Kidney epithelial cell (primary cell): ENCODE measurements around the gene HES5. TPM values are rescaled to one million over a fixed set of nuclear protein-coding genes. Genes with fewer than 3 reads are reported as not detected.

Experiments
- DNase-seq: peaks from one replicate; pipeline ENCODE4 v3.0.0-alpha.2; 2010; ENCODE audit warnings: low read depth
- H3K27me3 ChIP-seq: 2 replicates; pipeline ENCODE4 v1.6.0; 2011; ENCODE audit warnings: low read length; ENCODE audit not compliant: control insufficient read depth, insufficient read depth
- H3K36me3 ChIP-seq: 2 replicates; pipeline ENCODE4 v1.5.1; 2011; ENCODE audit warnings: low read length; ENCODE audit not compliant: control insufficient read depth, insufficient read depth
- H3K4me3 ChIP-seq: 2 replicates; pipeline ENCODE4 v1.5.1; 2011; ENCODE audit warnings: low read depth, mild to moderate bottlenecking, control low read depth, low read length
- CTCF ChIP-seq: IDR thresholded peaks from 2 replicates; pipeline ENCODE4 v1.5.1; 2011; ENCODE audit warnings: mild to moderate bottlenecking, moderate library complexity, low read length, control low read depth, inconsistent platforms; ENCODE audit not compliant: insufficient read depth, poor library complexity, severe bottlenecking
- total RNA-seq: library from RNA; depleted of rRNA; stranded (reverse); fragments of >200 nt; gene quantifications from 2 replicates; pipeline ENCODE4 v1.2.3, GENCODE V29; 2015

Gene HES5
- total RNA-seq, 1 donor from 2014 or later = 0.71 TPM

GRCh38 chr1:2534315-2534686, 4.2 kb upstream of the HES5 start:
- peaks cover 23% of the 10 kb centered on the region for H3K27me3 ChIP-seq
- TF ChIP-seq CTCF = no peak
- no peak overlapping the region for H3K4me3 ChIP-seq
- DNase-seq = no peak
- H3K36me3 ChIP-seq = no peaks in the 10 kb centered on the region

- Histone ChIP-seq H3K36me3 (no peaks in the 10 kb centered on the region), H3K27me3 (peaks cover 30% of the 10 kb centered on the region), H3K4me3 (no peak overlapping the region)
- no peak for TF ChIP-seq CTCF
- no peak for DNase-seq
Observed at GRCh38 chr1:2533365-2533764, 3.3 kb upstream of the HES5 start.

GRCh38 chr1:2532485-2533160, 2.6 kb upstream of the HES5 start:
- H3K36me3 ChIP-seq = no peaks in the 10 kb centered on the region
- peaks cover 30% of the 10 kb centered on the region for H3K27me3 ChIP-seq
- no peak overlapping the region for H3K4me3 ChIP-seq
- DNase-seq = no peak
- no peak for TF ChIP-seq CTCF

- Histone ChIP-seq H3K36me3 (no peaks in the 10 kb centered on the region), H3K27me3 (peaks cover 30% of the 10 kb centered on the region), H3K4me3 (no peak overlapping the region)
- DNase-seq = no peak
- TF ChIP-seq CTCF = peak; percentile 7
Observed at GRCh38 chr1:2530513-2531361, 674 bp upstream of the HES5 start.

GRCh38 chr1:2528966-2529783, 888 bp downstream of the HES5 start:
- H3K4me3 ChIP-seq = no peak overlapping the region
- no peak for DNase-seq
- H3K36me3 ChIP-seq = no peaks in the 10 kb centered on the region
- H3K27me3 ChIP-seq = peaks cover 30% of the 10 kb centered on the region
- no peak for TF ChIP-seq CTCF
